ENCODE measurements around the gene ASPA.
A peak's percentile ranks its signal among the peaks of the same experiment; 100 is the strongest.
"Not testable (repeated sequence)": the region's sequence is repeated elsewhere in the genome, so short reads cannot be mapped to it uniquely, and the experiment has no call there.

ASPA gene

DNA sequence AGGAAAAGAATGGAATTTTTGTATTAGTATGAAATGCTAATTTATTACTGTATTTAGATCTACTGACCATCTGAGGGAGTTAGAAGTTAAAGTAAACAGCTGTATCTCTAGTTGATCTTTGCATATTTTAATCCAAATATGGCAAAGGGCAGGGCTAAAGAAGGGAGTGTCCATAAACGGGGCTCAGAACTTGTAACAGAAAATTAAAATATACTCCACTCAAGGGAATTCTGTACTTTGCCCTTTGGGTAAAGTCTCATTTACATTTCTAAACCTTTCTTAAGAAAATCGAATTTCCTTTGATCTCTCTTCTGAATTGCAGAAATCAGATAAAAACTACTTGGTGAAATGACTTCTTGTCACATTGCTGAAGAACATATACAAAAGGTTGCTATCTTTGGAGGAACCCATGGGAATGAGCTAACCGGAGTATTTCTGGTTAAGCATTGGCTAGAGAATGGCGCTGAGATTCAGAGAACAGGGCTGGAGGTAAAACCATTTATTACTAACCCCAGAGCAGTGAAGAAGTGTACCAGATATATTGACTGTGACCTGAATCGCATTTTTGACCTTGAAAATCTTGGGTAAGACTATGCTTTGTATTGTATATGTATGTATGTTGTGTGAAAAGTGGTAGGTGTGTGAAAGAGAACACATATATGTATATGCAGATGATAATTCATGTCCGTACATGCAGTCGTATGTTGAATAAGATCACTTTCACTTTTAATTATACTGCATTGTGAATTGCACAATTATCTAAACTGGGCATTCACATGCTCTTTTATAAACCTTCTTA is at the start of gene ASPA:
Gene ASPA, plus strand, starts transcription at position 186 of the 799 bp plus-strand sequence. Its CDS starts 163 bp downstream, at position 349.
- DNase-seq (ENCODE audit: low spot score), result no peak
- Histone ChIP-seq H3K27ac (ENCODE audit: poor library complexity, severe bottlenecking) (no peak within 1 kb of the TSS), H3K4me1 (ENCODE audit: insufficient read depth, poor library complexity, severe bottlenecking) (peaks cover 3% of the 10 kb centered on the region), H3K4me3 (ENCODE audit: severe bottlenecking) (peak within 1 kb of the TSS; percentile 12), H3K9me3 (ENCODE audit: severe bottlenecking) (no peaks in the 10 kb centered on the region), H3K27me3 (ENCODE audit: insufficient read depth, poor library complexity, severe bottlenecking) (no peaks in the 10 kb centered on the region), H3K36me3 (ENCODE audit: low read depth) (no peaks in the 10 kb centered on the region)
- peak; percentile 54; the same call in 1 of the 3 replicates for ATAC-seq (ENCODE audit: low read depth)
- TF ChIP-seq, protein P1, sequence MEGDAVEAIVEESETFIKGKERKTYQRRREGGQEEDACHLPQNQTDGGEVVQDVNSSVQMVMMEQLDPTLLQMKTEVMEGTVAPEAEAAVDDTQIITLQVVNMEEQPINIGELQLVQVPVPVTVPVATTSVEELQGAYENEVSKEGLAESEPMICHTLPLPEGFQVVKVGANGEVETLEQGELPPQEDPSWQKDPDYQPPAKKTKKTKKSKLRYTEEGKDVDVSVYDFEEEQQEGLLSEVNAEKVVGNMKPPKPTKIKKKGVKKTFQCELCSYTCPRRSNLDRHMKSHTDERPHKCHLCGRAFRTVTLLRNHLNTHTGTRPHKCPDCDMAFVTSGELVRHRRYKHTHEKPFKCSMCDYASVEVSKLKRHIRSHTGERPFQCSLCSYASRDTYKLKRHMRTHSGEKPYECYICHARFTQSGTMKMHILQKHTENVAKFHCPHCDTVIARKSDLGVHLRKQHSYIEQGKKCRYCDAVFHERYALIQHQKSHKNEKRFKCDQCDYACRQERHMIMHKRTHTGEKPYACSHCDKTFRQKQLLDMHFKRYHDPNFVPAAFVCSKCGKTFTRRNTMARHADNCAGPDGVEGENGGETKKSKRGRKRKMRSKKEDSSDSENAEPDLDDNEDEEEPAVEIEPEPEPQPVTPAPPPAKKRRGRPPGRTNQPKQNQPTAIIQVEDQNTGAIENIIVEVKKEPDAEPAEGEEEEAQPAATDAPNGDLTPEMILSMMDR (IDR thresholded peaks at IDR 0.05; ENCODE audit: poor library complexity, severe bottlenecking), result no peak

DNA sequence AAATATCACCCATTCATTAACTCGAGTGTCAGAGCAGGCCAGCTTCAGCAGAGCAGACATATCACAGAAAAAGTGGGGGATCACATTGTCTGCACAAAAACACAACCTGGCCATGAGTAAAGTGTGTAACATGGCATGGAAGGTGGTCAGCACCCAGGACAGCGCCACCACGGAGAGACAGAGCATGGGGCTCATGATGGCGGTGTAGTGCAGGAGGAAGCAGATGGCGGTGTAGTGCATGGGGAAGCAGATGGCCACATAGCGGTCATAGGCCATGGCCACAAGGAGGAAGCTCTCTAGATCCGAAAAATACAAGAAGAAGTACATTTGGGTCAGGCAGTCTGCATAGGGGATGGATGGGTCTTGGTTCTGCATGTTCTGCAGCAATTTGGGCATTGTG is 42.6 kb upstream of the ASPA start:
- ATAC-seq (ENCODE audit: low read depth); H3K9me3 ChIP-seq (ENCODE audit: severe bottlenecking); H3K27ac ChIP-seq (ENCODE audit: poor library complexity, severe bottlenecking); H3K4me3 ChIP-seq (ENCODE audit: severe bottlenecking); H3K4me1 ChIP-seq (ENCODE audit: insufficient read depth, poor library complexity, severe bottlenecking); H3K36me3 ChIP-seq (ENCODE audit: low read depth); DNase-seq (ENCODE audit: low spot score); H3K27me3 ChIP-seq (ENCODE audit: insufficient read depth, poor library complexity, severe bottlenecking): not testable (repeated sequence)

DNA sequence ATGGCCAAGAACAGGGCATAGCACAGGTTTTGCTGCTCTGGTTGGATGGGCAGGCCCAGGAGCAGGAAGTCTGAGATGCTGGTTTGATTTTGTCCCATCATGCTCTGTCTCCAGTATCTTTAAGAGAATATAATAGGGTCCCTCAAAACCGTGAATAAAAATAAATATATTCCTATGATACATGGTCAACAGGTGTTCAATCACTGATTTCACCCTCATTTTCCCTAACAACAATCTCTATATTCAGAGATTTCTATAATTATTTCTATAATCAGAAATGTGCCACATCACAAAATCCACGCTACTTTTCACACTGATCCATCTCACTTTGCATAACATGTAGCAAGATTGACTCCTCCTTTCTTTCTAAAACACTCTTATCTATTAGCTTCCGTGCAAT is 42.1 kb upstream of the ASPA start, which contains the start of gene OR1E2:
Gene OR1E2, minus strand, starts transcription at position 101 of the 400 bp plus-strand sequence. Its CDS starts 0 bp downstream, at position 101.
- TF ChIP-seq, protein P1 (IDR thresholded peaks at IDR 0.05; ENCODE audit: poor library complexity, severe bottlenecking), result no peak
- H3K27ac ChIP-seq (ENCODE audit: poor library complexity, severe bottlenecking), result no peak within 1 kb of the TSS
- no peak within 1 kb of the TSS for H3K4me3 ChIP-seq (ENCODE audit: severe bottlenecking)
- no peaks in the 10 kb centered on the region for H3K36me3 ChIP-seq (ENCODE audit: low read depth)
- H3K9me3 ChIP-seq (ENCODE audit: severe bottlenecking), result no peaks in the 10 kb centered on the region
- no peaks in the 10 kb centered on the region for H3K4me1 ChIP-seq (ENCODE audit: insufficient read depth, poor library complexity, severe bottlenecking)
- ATAC-seq (ENCODE audit: low read depth) (no peak), DNase-seq (ENCODE audit: low spot score) (no peak)
- peaks cover 8% of the 10 kb centered on the region for H3K27me3 ChIP-seq (ENCODE audit: insufficient read depth, poor library complexity, severe bottlenecking)

DNA sequence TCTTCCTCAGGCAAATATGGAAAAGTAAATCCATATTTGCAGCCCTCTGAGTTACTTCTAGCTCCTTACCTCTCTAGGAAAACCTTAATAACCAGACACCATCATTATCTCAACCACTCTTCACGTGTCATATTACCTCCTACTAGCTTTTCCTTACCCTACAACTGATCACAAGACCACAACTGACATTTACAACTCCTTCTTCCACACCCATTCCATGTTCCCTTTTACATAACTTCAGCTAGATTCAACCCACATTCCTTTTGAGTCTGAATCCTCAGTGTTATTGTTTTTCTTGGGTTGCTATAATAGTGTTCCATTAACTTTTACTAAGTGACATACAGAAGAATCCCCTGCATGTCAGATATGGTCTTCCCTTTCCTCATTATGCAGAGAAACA is 37.4 kb upstream of the ASPA start:
- ATAC-seq (ENCODE audit: low read depth) (no peak), DNase-seq (ENCODE audit: low spot score) (no peak)
- H3K4me3 ChIP-seq (ENCODE audit: severe bottlenecking), result no peak overlapping the region
- H3K4me1 ChIP-seq (ENCODE audit: insufficient read depth, poor library complexity, severe bottlenecking), result no peaks in the 10 kb centered on the region
- peaks cover 12% of the 10 kb centered on the region for H3K27me3 ChIP-seq (ENCODE audit: insufficient read depth, poor library complexity, severe bottlenecking)
- no peaks in the 10 kb centered on the region for H3K36me3 ChIP-seq (ENCODE audit: low read depth)
- no peaks in the 10 kb centered on the region for H3K9me3 ChIP-seq (ENCODE audit: severe bottlenecking)
- TF ChIP-seq, protein P1 (IDR thresholded peaks at IDR 0.05; ENCODE audit: poor library complexity, severe bottlenecking), result no peak
- no peak overlapping the region for H3K27ac ChIP-seq (ENCODE audit: poor library complexity, severe bottlenecking)

DNA sequence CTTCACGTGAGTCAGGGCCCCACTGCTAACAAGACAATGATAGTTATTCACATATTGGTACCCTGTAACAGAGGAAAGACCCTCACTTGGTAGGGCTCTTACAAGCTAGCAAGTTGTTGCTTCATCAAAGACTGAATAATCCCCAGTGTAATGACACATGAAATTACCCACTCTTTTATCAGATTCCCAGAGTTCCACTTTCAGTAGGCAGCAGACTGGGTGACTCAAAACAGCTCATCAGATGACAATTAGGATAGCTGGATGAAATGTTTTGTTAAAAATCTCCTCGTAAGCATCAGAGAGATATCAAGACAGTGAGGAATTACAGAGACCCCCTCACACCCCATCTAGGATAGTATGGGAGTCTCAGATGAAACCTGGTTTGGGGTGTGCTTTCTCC is 35.3 kb upstream of the ASPA start:
- H3K4me1 ChIP-seq (ENCODE audit: insufficient read depth, poor library complexity, severe bottlenecking), result no peaks in the 10 kb centered on the region
- DNase-seq (ENCODE audit: low spot score), result no peak
- no peak overlapping the region for H3K27ac ChIP-seq (ENCODE audit: poor library complexity, severe bottlenecking)
- H3K4me3 ChIP-seq (ENCODE audit: severe bottlenecking), result no peak overlapping the region
- no peaks in the 10 kb centered on the region for H3K9me3 ChIP-seq (ENCODE audit: severe bottlenecking)
- TF ChIP-seq, protein P1 (IDR thresholded peaks at IDR 0.05; ENCODE audit: poor library complexity, severe bottlenecking), result no peak
- H3K36me3 ChIP-seq (ENCODE audit: low read depth), result no peaks in the 10 kb centered on the region
- peaks cover 12% of the 10 kb centered on the region for H3K27me3 ChIP-seq (ENCODE audit: insufficient read depth, poor library complexity, severe bottlenecking)
- no peak for ATAC-seq (ENCODE audit: low read depth)

Measured in RWPE2 (cell line).